HG03378 (cell line): ENCODE measurements around the gene TMC4.

ENCODE experiments used
- ATAC-seq: cut with Tn5 transposase; IDR thresholded peaks from one replicate; pipeline ENCODE4 v1.9.1; 2021; ENCODE audit warnings: mild to moderate bottlenecking, moderate library complexity; ENCODE audit not compliant: unreplicated experiment

The TMC4 gene

GRCh38 chr19:54133957-54134590, 38.9 kb downstream of the TMC4 start:
- ATAC-seq, result no peak

DNA sequence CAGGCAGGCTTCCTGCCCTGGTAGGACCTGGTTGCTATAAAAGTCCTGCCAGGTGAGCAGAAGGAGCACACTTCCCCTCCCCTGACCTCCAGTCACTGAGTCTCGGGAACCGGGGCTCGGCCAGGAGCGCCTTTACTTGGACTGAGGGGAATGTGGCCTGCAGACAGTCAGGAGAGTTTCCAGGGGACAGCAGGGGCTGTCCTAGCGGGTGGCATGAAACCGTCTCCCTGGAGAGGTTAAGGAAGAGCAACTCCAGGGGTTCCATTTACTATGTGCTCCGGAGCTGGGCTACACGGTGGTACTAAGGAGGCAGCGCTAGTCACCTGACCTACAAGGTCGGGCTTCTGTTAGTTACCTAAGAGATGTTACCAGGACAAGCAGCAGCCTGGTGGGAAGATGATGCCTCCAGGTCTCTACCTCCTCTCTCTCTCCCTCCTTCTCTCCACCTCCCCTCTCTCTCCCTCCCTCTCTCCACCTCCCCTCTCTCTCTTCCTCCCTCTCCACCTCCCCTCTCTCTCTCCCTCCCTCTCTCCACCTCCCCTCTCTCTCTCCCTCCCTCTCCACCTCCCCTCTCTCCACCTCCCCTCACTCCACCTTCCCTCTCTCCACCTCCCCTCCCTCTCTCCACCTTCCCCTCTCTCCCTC, 39.5 kb downstream of the TMC4 start:
- no peak for ATAC-seq

GRCh38 chr19:54129617-54129996, 43.4 kb downstream of the TMC4 start:
- ATAC-seq, result no peak

DNA sequence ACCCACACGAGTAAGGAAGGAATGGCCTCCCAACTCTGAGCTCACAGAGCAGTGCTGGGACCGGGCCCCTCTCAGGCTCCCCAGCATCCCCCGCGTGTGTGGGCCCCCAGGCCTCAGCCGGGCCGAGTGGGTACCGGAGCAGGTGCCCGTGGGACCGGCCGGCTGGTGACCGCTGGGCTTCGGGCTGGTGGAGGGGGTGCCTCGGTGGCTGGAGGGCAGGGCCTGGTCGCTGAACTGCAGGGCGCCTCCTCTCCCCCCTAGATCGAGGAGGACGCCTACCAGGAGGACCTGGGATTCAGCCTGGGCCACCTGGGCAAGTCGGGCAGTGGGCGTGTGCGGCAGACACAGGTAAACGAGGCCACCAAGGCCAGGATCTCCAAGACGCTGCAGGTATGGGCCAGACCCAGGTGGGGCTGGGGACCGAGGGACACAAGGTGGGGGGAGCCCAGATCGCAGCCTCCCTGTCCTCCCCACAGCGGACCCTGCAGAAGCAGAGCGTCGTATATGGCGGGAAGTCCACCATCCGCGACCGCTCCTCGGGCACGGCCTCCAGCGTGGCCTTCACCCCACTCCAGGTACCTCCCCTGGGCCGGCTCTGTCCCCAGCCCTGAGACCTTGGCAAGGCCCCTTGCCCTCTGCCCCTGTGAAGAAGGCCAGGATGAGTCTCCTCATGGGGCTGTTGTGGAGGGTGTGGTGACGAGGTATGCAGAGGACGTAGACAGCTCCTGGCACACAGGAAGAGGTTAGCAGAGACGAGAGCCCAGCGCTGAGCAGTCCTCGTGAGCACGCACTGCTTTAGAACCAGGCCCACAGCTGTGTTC, 44.0 kb downstream of the TMC4 start:
- ATAC-seq, result no peak

- ATAC-seq, result no peak
Observed at GRCh38 chr19:54128441-54128725, 44.6 kb downstream of the TMC4 start.

GRCh38 chr19:54127688-54128440, 45.1 kb downstream of the TMC4 start:
- ATAC-seq, result no peak

DNA sequence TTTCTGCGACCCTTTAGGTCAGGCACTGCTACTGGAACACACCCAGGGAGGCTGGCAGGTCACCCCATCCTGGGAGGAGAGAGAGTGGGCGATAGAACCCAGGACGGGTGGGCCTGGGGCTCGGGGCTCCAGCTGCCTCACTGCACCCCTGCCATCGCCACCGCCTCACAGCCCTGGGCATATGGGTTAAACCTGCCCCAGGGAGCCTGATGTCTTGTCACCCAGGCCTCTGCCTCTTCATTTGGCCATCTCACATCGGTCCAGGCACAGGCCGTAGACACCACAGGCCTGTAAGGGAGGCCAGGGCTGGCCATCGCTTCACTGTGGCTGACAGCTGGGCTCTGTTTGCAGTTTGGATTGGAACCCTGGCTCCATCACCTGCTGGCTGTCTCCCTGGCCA, 47.2 kb downstream of the TMC4 start:
- no peak for ATAC-seq

GRCh38 chr19:54124393-54124792, 48.6 kb downstream of the TMC4 start:
- ATAC-seq, result no peak

DNA sequence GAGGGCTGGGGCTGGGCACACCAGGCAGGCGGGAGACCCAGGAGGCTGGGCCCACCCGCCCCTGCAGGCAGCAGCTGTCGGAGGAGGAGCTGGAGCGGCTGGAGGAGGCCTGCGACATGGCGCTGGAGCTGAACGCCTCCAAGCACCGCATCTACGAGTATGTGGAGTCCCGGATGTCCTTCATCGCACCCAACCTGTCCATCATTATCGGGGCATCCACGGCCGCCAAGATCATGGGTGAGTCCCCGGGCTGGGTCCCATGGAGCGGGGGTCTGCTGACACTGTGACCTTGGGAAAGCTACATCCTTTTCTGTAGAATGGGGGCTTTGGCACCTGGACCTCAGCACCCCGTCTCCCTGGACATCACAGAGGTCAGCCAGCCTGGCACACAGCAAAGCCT, 49.3 kb downstream of the TMC4 start:
- ATAC-seq, result no peak

DNA sequence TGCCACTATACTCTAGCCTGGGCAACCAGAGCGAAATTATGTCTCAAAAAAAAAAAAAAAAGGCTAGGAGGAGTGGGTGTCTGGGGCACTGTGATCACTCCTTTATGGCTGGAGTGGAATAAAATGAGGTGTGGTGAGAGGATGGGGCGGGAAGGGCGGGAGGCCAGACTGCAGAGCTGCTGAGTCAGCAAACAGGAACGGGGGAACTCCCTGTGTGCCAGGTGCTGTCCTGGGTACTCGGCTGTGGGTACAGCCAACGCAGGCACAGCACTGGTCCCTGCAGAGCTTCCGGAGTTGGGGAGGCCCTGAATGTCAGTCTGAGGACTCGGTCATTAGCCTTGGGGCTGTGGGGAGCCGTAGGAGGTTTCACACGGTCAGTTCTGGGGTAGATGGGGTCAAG, 51.7 kb downstream of the TMC4 start:
- no peak for ATAC-seq

DNA sequence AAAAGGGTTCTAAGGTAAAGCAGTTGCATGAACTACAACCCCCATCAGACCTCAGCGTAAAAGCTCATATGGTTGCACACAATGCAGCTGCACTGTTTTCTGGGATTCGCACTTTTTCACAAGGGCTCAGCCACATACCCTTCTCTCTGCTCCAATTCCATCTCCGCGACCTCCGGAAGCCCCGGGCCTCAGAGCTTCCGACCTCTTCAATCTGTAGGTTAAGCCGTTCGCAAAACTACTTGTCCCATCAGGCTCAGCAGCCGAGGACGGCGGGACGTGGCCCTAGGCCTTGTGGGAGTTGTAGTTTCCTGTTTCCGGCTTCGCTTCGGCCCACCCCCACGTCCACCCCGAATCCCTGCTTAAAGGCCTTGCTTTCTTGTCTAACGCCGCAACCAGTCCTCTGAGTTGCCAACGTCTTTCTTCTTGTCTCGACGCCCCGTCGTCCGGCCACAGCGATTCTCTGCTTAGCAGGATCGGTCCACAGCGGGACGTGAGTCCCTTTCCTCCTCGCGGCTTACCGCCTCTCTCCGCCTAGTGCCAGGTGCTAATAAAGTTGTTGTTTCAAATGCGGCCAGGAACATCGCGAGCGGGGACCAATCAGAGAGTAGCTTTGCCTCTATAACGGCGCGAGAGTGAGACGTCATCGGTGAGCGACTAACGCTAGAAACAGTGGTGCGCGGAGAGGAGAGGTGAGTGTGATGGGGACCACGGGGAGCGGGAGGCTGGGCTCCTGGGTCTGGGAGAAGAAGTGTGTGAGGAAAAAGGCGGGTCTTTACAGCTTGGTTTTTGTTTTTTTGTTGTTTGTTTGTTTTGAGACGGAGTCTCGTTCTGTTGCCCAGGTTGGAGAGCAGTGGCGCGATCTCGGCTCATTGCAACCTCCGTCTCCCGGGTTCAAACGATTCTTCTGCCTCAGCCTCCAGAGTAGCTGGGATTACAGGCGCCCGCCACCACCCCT, 57.6 kb downstream of the TMC4 start, which contains the start of the genes PRPF31 and TFPT:
PRPF31 (plus strand) TSS at position 646 of the 955 bp plus-strand sequence. CDS start 2,525 bp downstream, outside the sequence.
TFPT (minus strand) TSS at position 549 of the 955 bp plus-strand sequence; CDS start at position 161, 388 bp downstream.
- ATAC-seq, result peak; percentile 68

GRCh38 chr19:54114340-54115108, 58.4 kb downstream of the TMC4 start:
- no peak for ATAC-seq
